Neural cell (in vitro differentiated cells): ENCODE data around the gene VWF. TPM values are rescaled to one million over a fixed set of nuclear protein-coding genes. Genes with fewer than 3 reads are reported as not detected.

Source experiments
- H2AFZ ChIP-seq: fragments of 200-600, 300-800 bp; sonication (generic), shearing (Covaris generic); 2 replicates; pipeline ENCODE4 v1.6.0; 2014; ENCODE audit warnings: low read depth, mild to moderate bottlenecking, antibody characterized with exemption, low read length, moderate library complexity
- H3F3A ChIP-seq: fragments of 200-600 bp; shearing (Covaris generic); 2 replicates; pipeline ENCODE4 v1.6.1; 2016; ENCODE audit warnings: mild to moderate bottlenecking, moderate library complexity, mixed read lengths, antibody characterized with exemption, low read length; ENCODE audit not compliant: insufficient read depth, poor library complexity, severe bottlenecking
- H3K27ac ChIP-seq: fragments of 200-600, 300-800 bp; sonication (generic), shearing (Covaris generic); 2 replicates; pipeline ENCODE4 v1.5.1; 2014; ENCODE audit warnings: mild to moderate bottlenecking, low read length, moderate library complexity
- H3K27me3 ChIP-seq: fragments of 300-800, 200-600 bp; sonication (generic), shearing (Covaris generic); 2 replicates; pipeline ENCODE4 v1.6.0; 2014; ENCODE audit warnings: mild to moderate bottlenecking, low read depth, low read length, moderate library complexity; ENCODE audit not compliant: insufficient read depth
- H3K36me3 ChIP-seq: fragments of 300-800, 200-600 bp; sonication (generic), shearing (Covaris generic); 2 replicates; pipeline ENCODE4 v1.5.1; 2014; ENCODE audit warnings: mild to moderate bottlenecking, antibody characterized with exemption, low read length, moderate library complexity; ENCODE audit not compliant: insufficient read depth
- H3K4me2 ChIP-seq: fragments of 300-800, 200-600 bp; sonication (generic), shearing (Covaris generic); 2 replicates; pipeline ENCODE4 v1.6.0; 2014; ENCODE audit warnings: mild to moderate bottlenecking, low read length
- H3K4me3 ChIP-seq: fragments of 300-800, 200-600 bp; sonication (generic), shearing (Covaris generic); 2 replicates; pipeline ENCODE4 v1.5.1; 2014; ENCODE audit warnings: mild to moderate bottlenecking, low read length, moderate library complexity
- H3K79me2 ChIP-seq: fragments of 200-600 bp; shearing (Covaris generic); replicated peaks from 2 replicates; pipeline ENCODE4 v1.6.0; 2014; ENCODE audit warnings: mild to moderate bottlenecking, low read length, moderate library complexity; ENCODE audit not compliant: insufficient read depth
- H3K9ac ChIP-seq: fragments of 300-800, 200-600 bp; sonication (generic), shearing (Covaris generic); 2 replicates; pipeline ENCODE4 v1.6.1; 2016; ENCODE audit warnings: mild to moderate bottlenecking, low read length, mixed read lengths
- H3K9me2 ChIP-seq: fragments of 200-600 bp; shearing (Covaris generic); 2 replicates; pipeline ENCODE4 v1.6.1; 2016; ENCODE audit warnings: mild to moderate bottlenecking, low read length, mixed read lengths; ENCODE audit not compliant: insufficient read depth
- H3K9me3 ChIP-seq: fragments of 200-600, 300-800 bp; sonication (generic), shearing (Covaris generic); 2 replicates; pipeline ENCODE4 v1.6.1; 2016; ENCODE audit warnings: mild to moderate bottlenecking, mixed run types, low read length, moderate library complexity, mixed read lengths
- H4K20me1 ChIP-seq: fragments of 200-600 bp; shearing (Covaris generic); 2 replicates; pipeline ENCODE4 v1.6.1; 2016; ENCODE audit warnings: mild to moderate bottlenecking, mixed run types; ENCODE audit not compliant: insufficient read depth
- EP300 ChIP-seq: fragments of 450-650 bp; conservative IDR thresholded peaks from 2 replicates; pipeline ENCODE4 v1.6.1; 2014; ENCODE audit warnings: antibody characterized with exemption, mild to moderate bottlenecking, moderate library complexity; ENCODE audit not compliant: poor library complexity, severe bottlenecking
- EZH2 ChIP-seq: fragments of 200-600, 300-800 bp; shearing (Covaris generic), sonication (generic); IDR thresholded peaks from 2 replicates; pipeline ENCODE4 v1.6.1; 2014; ENCODE audit warnings: antibody characterized with exemption, low read length, borderline replicate concordance, mild to moderate bottlenecking; ENCODE audit not compliant: insufficient read depth, poor library complexity, severe bottlenecking
- MXI1 ChIP-seq: fragments of 450-650 bp; conservative IDR thresholded peaks from 2 replicates; pipeline ENCODE4 v1.6.1; 2014; ENCODE audit warnings: antibody characterized with exemption, mild to moderate bottlenecking; ENCODE audit not compliant: poor library complexity, severe bottlenecking
- POLR2AphosphoS5 ChIP-seq: IDR thresholded peaks from 2 replicates; pipeline ENCODE4 v1.6.1; 2012
- RAD21 ChIP-seq: fragments of 450-650 bp; conservative IDR thresholded peaks from 2 replicates; pipeline ENCODE4 v1.6.1; 2014; ENCODE audit warnings: antibody characterized with exemption, mild to moderate bottlenecking, moderate library complexity
- SMC3 ChIP-seq: fragments of 450-650 bp; conservative IDR thresholded peaks from 2 replicates; pipeline ENCODE4 v1.6.1; 2014; ENCODE audit warnings: antibody characterized with exemption, mild to moderate bottlenecking, moderate library complexity; ENCODE audit not compliant: poor library complexity
- TAF1 ChIP-seq: IDR thresholded peaks from 2 replicates; pipeline ENCODE4 v1.6.1; 2012; ENCODE audit warnings: low read depth
- polyA plus RNA-seq: library from polyadenylated mRNA; depleted of rRNA; stranded (reverse); fragments of >200 nt; gene quantifications from 2 replicates; pipeline ENCODE4 v1.2.3, GENCODE V29; 2014
- TF ChIP-seq, protein P1 (sequence below): IDR thresholded peaks from 2 replicates; pipeline ENCODE4 v1.6.1; 2012; ENCODE audit warnings: borderline replicate concordance
- TF ChIP-seq, protein P2 (sequence below): fragments of 450-650 bp; IDR thresholded peaks from 2 replicates; pipeline ENCODE4 v1.5.1; 2014; ENCODE audit warnings: antibody characterized with exemption, mild to moderate bottlenecking, moderate library complexity; ENCODE audit not compliant: poor library complexity, severe bottlenecking

Gene VWF
- polyA plus RNA-seq, 1 donor from 2014 or later: not detected

DNA sequence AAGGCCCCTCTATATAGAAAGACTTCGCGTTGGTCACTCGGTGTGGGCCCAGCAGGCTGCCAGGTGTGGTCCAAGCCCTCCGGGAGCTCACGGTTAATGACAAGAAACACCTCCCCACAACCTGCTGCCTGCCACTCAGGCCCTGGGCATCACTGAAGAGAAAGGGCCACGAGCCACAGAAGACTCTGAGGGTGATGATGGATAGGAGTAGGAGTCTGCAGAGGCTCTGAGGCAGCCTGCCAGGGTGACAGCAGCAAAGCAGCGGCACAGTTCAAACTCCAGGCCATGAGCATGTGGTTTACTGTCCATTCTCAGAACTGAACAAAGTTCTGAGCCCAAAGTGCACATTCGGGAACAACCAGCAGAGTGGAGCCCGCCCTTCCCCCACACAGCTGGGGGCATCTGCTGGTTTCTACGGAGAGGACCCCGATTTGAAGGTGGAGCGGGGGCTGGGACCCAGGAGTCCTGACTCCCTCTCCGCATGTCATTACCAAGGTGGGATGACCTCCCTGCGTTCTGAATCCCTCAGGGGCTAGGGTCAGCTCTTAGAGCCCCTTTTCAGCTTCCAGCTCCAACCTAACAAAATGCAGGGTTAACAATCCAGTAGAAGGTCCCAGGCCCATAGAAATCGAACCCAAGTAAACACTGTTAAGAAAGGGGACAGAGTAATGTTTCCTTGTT is 65.8 kb downstream of the VWF start:
- Histone ChIP-seq H4K20me1 (no peaks in the 10 kb centered on the region), H3K4me3 (no peak overlapping the region), H3K79me2 (no peaks in the 10 kb centered on the region), H3K9ac (no peak overlapping the region), H3K9me2 (no peaks in the 10 kb centered on the region), H3F3A (no peaks in the 10 kb centered on the region), H3K27me3 (no peaks in the 10 kb centered on the region), H2AFZ (no peak overlapping the region), H3K4me2 (no peak overlapping the region), H3K9me3 (no peaks in the 10 kb centered on the region), H3K27ac (no peak overlapping the region), H3K36me3 (no peaks in the 10 kb centered on the region)
- no peak for TF ChIP-seq MXI1
- TF ChIP-seq EP300: no peak
- no peak for TF ChIP-seq TAF1
- TF ChIP-seq RAD21: no peak
- TF ChIP-seq, protein P1, sequence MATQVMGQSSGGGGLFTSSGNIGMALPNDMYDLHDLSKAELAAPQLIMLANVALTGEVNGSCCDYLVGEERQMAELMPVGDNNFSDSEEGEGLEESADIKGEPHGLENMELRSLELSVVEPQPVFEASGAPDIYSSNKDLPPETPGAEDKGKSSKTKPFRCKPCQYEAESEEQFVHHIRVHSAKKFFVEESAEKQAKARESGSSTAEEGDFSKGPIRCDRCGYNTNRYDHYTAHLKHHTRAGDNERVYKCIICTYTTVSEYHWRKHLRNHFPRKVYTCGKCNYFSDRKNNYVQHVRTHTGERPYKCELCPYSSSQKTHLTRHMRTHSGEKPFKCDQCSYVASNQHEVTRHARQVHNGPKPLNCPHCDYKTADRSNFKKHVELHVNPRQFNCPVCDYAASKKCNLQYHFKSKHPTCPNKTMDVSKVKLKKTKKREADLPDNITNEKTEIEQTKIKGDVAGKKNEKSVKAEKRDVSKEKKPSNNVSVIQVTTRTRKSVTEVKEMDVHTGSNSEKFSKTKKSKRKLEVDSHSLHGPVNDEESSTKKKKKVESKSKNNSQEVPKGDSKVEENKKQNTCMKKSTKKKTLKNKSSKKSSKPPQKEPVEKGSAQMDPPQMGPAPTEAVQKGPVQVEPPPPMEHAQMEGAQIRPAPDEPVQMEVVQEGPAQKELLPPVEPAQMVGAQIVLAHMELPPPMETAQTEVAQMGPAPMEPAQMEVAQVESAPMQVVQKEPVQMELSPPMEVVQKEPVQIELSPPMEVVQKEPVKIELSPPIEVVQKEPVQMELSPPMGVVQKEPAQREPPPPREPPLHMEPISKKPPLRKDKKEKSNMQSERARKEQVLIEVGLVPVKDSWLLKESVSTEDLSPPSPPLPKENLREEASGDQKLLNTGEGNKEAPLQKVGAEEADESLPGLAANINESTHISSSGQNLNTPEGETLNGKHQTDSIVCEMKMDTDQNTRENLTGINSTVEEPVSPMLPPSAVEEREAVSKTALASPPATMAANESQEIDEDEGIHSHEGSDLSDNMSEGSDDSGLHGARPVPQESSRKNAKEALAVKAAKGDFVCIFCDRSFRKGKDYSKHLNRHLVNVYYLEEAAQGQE: no peak
- TF ChIP-seq, protein P2, sequence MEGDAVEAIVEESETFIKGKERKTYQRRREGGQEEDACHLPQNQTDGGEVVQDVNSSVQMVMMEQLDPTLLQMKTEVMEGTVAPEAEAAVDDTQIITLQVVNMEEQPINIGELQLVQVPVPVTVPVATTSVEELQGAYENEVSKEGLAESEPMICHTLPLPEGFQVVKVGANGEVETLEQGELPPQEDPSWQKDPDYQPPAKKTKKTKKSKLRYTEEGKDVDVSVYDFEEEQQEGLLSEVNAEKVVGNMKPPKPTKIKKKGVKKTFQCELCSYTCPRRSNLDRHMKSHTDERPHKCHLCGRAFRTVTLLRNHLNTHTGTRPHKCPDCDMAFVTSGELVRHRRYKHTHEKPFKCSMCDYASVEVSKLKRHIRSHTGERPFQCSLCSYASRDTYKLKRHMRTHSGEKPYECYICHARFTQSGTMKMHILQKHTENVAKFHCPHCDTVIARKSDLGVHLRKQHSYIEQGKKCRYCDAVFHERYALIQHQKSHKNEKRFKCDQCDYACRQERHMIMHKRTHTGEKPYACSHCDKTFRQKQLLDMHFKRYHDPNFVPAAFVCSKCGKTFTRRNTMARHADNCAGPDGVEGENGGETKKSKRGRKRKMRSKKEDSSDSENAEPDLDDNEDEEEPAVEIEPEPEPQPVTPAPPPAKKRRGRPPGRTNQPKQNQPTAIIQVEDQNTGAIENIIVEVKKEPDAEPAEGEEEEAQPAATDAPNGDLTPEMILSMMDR: no peak

DNA sequence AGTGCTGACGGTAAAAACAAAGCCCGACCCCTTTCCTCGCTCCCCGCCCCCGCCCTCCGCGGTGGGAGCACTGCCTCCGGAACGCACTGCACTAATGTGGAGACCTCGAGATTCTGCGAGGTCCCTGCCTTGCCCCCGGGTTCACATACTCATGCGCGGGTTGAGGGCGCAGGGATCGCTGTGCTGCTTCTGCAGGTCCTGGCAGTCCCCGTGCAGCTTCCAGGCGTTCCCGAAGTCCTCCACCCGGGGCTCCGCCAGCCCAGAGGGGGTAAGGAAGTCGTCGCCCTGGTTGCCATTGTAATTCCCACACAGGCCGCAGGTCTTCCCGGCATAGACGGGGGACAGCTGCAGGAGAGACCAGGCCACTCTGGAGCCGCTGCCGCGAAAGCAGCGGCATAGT is 66.8 kb downstream of the VWF start:
- no peak overlapping the region for H3K9ac ChIP-seq
- no peak overlapping the region for H3K27ac ChIP-seq
- no peak overlapping the region for H3K4me3 ChIP-seq
- no peaks in the 10 kb centered on the region for H3K9me3 ChIP-seq
- no peak overlapping the region for H3K4me2 ChIP-seq
- H3K27me3 ChIP-seq: no peaks in the 10 kb centered on the region
- TF ChIP-seq EP300 (no peak), POLR2AphosphoS5 (no peak), MXI1 (no peak), EZH2 (no peak), SMC3 (no peak), RAD21 (no peak), TAF1 (no peak)
- TF ChIP-seq, protein P2: no peak
- TF ChIP-seq, protein P1: no peak
- no peaks in the 10 kb centered on the region for H3K36me3 ChIP-seq
- H2AFZ ChIP-seq: no peak overlapping the region
- no peaks in the 10 kb centered on the region for H3K9me2 ChIP-seq
- no peaks in the 10 kb centered on the region for H4K20me1 ChIP-seq
- H3F3A ChIP-seq: no peaks in the 10 kb centered on the region
- H3K79me2 ChIP-seq: no peaks in the 10 kb centered on the region
